SHP77 treated with DMSO at 0.1 percent for 48 hours (cell line): ENCODE data around the gene PPP2R2B.

Experiments used
- DNase-seq: peaks from one replicate; lab custom pipeline; 2025; lab: John Stamatoyannopoulos, UW

Gene PPP2R2B

DNA sequence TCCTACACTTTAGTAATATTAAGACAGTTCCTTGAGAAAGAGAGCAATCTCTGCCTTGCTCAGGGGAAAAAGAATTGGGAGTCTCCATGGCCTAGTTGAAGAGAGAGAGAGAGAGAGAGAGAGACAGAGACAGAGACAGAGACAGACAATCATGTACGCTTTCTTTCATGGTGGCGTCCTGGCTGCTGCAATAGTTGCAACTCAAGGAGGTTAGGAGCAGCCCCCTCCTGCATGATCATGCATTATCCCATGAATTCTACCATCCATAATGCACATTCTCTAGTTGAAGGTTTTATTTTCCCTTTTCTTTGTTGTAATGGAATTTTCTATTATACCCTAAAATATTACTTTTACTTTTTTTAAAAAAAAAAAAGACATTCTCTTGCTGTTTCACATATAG is 50.7 kb downstream of the PPP2R2B start:
- no peak for DNase-seq

DNA sequence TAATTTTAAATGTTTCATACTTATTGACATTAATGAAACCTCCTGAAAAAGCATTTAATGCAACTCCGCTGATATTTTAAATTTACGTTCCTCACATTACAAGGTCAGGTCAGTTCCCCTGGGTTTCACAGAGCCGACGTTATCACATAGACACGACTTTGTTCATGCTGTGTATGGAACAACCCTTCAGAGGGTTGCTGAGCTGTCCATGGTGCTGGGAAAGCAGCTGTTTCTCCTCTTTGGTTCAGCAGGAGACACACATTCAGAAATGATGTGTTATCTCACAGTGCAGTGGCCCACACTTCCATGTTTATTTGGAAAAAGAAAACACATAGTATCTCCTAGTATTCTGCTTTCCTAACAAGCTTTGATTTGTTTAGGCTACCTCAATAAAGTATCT is 53.5 kb downstream of the PPP2R2B start:
- DNase-seq: no peak

DNA sequence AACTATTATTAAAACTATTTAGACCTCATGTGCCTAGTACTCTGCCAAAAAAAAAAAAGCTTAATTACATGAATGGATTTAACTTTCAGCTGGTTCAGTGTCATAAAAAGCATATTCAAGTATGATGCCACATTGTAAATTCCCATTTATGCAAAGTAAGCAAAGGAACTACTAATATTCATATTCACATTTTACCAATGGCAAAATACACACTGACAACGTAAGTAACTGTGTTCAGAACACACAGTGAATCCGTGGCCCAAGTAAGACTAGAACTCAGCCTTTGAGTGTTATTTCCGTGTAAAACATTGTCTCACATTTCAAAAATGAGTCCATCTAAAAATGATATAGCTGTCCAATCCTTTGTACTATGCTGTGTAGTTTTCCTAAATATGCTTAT is 56.8 kb downstream of the PPP2R2B start:
- no peak for DNase-seq

DNA sequence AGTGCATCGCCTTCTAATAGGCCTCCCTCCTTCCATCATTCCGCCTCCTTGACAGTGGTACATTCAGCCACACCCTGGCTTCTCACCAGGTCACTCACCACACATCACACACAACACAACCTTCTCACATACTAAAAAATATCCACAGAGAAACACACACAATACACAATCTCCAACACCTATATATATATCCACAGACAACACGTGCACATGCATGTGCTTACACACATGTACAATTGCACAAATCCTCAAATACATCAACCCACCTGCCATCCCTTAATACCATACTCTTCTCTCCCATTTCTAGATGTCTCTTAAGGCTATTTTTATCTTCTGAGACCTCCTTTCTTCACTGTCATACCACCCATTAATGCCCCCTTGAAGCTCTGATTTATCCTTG is 57.6 kb downstream of the PPP2R2B start:
- no peak for DNase-seq

DNA sequence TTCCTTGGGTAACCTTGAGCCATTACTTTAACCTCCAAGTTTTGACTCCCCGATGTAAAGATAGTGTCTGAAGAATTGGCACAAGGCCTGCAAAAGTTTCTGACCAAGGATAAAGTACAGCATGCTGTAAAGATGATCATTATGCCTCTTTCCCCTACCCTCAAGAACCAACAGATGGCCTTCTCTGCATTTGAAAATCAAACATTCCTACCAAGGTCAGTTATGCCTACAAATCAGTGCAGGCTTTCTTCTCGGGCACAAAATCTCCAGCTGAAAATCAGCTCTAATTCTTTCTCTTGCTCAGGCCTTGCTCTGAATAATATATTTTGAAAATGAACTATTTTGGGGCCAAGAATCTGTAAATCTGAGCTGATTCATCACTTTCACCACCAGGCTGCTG is 59.7 kb downstream of the PPP2R2B start:
- no peak for DNase-seq

DNA sequence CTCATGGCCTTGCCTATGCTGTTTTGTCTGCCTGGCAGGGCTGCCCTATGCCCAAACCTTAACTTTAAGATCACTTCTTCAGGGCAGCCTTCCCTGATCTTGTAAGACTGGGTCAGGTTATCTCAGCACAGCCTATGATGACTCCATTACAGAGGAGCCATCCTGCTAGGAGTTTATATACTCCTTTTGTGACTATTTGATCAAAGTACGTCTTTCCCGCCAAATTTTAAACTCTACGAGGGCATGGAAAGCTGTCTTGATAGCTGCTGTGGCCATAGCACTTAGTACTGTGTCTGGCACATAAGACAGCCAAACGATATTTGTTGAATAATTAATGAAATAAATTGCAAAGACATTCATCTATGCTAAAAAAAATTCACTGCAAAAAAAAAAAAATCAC is 60.6 kb downstream of the PPP2R2B start:
- no peak for DNase-seq

DNA sequence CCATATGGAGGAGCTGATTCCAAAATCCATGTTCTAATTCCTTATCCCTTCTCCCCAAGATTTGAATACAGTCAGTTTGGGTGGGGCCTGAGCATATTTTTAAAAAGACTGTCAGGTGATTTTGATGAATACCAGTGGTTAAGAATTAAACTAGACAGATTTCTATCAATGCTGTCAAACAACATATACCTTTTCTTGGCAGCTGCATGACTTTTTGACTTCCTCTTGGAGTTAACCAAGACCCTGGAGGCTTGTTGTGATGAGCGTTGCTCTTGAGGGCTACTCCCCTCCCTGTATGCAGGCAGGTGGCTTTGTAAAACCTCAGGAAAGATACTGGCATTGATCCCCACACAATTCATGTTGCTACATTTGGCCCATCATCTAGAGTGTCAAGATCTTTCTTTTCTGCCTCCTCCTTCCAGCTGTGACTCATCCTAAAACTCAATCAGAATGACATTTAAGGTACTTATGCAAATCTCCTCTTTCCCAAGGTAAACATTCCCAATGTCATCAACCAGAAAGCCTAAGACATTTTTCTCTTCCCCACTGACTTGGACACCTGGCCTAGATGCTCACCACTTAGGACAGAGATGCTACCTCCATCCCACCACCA is 61.7 kb downstream of the PPP2R2B start:
- no peak for DNase-seq

DNA sequence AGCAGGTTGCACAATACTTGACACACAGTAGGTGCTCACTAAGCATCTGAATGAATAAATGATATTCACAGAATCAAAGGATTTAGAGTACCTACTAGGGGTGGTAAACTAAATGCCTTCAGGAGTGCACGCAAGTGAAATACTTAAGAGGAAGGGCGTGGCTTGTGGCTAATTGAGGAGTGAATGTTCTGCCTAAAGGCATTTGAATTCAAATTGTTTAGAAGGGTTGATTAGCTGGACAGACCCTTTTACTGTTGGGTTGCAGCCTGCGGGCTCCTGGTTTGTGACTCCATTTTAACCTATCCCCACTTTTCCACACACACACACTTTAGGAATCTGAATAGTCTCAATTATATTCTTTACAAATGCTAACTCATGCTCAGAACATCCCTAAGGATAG is 63.1 kb downstream of the PPP2R2B start:
- no peak for DNase-seq

DNA sequence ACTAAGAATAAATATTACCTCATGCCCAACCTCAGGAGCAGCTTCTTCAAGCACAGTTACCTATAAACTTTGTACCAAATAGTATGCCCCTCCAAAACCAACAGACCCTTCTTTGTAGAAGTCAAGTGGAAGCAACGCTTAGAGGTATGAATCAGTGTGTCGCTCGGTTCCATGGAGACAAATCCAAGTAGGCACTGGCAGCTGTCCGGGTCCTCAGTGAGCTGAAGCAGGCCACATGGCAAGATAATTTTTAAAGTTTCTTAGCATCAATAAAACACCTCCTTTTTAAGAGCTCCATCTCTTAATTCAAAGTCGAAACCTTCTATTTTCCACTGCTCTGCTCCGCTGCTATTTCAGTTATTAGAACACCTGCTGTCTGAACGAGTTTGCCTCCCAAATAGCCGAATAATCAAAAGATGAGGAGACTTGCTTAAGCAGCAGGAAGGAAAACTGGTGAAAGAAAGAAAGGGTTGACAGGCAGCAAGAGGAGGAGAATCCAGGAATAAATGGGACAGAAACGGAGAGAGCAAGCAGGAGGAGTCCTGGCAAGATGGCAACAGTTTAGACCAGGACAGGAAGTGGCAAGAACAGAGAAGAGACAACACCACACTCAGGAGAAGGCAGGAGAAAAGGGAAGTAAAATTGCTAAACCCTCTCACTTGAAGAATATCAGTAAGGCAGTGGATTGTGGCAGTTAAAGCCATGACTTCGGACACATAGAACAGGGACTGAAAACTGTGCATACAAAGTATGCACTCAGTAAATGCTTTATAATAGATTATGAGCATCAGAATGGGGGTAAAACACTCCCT is 65.0 kb downstream of the PPP2R2B start:
- no peak for DNase-seq

DNA sequence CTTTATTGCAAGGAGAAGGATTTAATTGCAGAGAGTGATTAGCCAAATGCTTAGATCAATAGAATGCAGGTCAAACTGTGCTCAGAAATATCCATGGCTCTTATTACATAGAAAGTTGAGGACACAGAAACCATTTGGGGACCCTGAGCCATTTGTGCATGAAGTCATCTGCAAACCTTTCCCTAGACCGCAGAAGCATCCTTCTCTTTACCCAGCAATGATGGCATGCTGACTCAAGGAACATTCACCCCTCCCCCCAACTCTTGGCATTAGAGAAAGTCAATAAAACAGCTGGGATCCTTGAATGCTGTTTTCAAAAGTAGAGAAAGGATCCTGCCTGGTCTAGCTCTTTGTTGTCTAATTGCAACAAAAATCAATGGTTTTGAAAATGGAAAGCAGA is 73.5 kb downstream of the PPP2R2B start:
- DNase-seq: no peak

DNA sequence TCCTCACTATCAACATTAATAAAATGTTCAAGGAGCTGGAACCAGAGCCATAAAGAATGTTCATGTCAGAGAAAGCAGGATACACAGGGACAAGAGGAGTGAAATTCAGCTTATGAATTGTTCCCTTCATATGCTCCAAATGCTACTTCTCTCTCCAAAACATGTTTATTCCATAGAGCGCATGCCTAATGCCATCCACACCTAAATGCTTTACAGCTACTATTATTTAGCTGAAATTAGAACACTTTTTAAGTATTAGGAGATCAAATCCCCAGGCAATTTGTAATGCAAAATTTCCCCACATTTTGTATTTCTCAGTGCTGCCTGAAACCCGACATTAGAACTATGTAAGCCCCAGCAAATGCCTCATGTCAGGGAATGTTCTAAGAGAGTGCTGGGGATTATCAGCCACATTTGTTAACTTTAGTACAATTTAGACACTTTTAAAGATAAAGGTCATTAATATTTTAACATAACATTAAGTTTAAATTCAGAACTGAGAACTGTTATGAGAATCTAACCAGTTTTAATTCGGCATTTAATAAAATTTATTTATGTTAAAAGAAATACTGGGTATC is 75.5 kb downstream of the PPP2R2B start:
- no peak for DNase-seq

DNA sequence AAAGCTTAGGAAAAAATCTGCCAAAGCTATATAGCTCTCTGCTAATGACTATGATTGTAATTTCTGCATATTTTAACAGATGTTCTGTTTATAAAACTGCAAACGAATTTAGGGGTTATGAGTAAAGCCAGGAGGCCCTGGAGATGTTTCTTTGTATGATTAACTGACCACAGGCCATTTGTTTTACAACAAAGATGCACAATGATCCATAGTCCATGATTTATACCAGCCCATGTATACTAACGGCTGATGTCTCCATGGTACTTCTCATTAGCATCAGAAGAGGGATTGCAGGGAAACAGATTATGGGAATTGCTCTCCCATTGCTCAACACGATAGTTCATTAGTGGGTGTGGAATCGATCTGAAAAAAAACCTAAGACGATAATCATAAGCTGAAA is 78.9 kb downstream of the PPP2R2B start:
- no peak for DNase-seq

DNA sequence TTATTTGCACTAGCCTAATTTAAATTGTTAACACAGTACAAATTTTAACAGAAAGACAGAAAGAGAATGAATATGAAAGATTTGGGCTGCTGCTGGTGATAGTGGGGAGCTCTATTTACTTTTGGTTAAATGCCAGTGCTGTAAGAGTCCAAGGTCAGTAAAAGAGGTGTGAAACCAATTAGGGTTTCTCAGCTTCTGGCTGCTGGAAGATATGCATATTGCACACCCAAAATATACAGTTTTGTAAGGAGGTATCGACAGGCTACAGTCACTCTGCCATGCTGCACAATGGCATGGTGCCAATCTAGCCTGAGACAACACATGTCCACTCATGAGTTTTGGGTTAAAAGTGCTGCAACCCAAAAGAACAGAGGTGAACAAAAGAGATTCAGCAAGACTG is 79.3 kb downstream of the PPP2R2B start:
- DNase-seq: no peak

DNA sequence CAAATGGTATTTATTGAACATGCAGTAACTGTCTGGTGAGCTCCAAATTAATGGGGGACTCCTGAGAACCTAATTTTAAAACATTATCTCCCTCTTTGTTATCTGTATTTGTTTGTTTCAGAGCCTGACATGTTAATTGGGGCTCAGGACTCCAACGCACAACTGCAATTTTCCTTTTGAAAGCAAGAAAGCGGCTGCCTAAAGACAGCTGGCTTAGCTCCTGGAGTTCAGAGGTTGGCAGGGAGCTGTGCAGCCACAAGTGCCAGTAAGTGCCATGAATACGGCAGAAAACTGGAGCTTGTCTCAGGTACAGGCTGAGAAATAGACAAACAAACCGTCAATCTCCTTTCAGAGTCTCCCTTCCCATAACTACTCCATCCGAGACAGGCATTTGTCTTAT is 80.9 kb downstream of the PPP2R2B start:
- no peak for DNase-seq

DNA sequence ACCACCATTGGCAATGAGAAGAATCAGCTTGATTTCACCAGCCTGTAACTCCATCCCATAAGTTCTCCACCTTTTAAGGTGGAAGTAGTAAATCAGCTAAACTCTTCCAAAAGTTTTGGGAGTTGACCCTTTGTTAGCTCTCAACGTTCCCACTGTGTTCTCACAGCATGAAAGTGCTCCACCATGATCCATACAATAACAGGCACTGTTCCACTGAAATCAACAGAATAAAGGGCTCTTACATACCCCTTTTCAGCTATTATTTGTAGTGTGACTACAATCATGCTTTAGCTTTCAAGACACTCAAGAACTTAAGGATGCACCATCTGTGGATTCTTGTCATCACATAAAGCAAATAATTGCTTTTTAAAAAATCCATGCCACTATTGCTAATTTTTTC is 81.6 kb downstream of the PPP2R2B start:
- no peak for DNase-seq

DNA sequence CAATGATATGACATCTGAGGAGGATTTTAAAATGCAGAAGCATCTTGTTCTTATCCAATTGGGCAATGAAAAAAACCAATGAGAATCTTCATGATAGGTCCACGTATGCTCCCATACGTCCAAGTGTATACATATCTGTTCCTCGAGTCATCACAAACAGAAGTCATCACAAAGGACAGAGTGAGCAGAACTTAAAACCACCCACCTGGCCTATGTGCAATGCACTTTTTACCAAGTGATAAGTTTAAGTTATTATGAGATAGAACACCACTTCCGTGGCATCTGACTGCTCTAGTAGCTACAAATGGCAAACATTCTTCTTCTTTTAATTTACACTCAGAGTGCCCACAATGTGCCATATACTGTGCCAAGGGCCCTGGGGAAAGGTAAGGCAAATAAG is 82.4 kb downstream of the PPP2R2B start:
- no peak for DNase-seq

DNA sequence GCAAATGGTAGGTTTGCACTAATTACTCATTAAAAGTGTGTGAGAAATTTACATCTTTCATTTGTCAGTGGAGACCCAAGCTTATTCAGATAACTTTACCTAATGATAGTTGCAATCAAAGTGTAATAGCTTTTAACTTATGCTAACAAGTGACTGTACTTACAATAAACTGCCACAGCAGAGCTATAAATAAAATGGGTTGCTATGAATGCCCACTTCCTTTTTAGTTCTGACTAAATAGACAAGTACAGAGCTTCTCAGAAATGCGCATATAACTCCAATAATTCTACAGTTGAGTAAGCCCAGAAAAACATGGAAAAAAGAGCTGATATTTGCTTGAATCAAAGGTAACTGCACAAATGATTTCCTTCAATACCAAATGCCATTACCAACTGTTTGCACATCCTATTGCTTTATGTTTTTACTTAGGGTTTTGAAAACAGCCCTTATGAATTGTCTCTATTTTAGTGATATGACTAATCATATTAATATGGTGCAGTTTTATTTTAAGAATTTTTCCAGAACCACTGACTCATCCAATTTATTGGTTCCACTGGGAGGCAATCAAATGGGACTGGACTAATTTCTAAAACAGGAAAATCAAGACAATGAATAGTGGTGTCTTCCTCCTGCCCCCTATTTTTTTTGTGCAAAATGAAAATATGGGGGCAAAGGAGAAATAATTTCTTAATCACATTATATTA is 84.1 kb downstream of the PPP2R2B start:
- no peak for DNase-seq

DNA sequence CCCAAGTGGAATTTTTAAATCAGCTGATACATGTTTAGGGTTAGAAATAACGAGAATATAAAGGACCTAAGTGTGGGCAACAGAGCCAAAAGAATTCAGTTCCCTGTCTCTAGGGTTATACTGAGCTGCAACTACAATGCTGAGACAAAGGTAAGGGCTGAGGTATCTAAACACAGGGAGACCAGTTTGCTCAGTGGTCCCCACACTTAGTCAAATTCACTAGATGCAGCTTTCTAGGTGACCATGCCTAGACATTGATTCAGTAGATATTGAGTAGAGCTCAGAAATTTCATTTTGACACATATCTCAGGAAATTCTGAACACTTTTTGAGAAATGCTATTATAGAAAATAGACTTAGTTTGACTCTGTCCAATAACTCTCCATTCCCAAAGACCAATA is 84.8 kb downstream of the PPP2R2B start:
- DNase-seq: no peak

DNA sequence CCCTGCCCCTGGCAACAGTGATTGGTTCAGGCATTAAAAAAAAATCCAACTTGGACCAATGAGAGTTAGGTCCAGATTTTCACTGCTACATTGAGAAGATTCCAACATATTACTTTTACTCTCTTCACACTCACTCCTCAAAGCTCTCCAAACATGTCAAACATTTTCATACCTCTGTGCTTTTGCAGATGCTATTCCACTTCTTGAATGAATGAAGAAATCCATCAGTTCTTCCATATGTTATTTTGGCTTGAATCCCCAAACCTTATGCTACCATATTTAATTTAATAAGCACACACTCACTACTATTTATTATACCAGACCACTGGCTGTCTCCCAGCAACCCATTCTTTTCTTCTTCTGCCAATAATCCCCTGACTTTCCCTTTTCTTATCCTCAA is 87.1 kb downstream of the PPP2R2B start:
- no peak for DNase-seq

DNA sequence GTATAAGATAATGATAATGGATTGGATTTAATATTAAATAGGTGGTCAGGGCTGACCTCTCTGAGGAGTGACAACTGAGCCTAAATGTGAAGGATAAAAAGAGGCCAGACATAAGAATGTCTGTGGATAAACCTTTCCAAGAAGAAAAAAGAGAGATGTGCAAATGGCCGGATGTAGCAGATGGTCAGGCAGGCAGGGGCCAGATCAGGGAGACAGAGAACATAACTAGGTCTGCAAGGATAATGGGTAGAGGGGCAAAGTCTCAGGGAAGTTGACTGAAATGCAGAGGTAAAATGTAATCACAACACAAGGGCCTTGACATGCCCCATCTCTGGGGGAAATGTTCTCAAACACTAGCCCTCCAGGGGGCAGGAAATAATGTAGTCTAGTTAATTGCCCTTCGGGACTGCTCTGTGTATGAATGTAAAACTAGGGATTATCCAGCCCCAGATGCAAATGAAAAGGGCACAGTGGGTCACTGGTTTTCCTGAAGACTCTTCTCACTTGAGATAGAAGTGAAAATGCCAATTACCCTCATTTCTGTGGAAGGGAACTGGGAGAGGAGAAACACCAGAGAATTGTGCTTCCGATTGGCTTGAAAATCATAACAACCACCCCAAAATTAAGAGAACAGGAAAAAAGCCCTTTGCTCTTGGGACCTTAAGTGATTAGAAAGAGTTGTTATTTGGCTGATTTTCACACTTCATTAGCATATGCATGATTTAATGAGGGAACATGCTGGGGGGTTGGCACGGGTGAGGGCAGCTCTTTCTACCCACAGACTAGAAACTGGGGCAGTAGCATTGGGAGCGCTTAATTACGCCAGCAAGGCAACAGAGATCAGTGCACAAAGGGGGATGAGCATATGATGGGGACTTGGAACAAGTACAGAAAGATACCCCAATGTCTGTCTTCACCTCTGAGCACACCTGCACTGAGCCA is 88.6 kb downstream of the PPP2R2B start:
- DNase-seq: no peak

DNA sequence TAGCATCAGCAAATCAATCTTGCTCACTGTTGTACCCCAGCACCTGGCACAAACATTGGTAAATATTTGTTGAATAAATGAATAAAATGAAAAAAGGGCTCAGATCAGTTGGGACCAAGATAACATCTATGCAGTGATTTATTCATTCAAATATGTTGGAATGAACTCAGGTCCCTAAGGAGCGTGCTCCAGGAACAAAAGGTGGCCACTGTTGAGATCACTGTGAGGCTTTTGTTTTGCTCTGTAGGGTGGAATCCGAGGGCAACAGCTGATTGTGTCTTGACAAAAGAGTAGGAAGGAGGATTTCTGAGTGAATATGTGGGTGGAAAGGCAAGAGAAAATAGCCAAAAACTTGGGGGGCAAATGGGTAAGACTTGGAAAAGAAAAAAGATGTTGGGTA is 89.7 kb downstream of the PPP2R2B start:
- no peak for DNase-seq

DNA sequence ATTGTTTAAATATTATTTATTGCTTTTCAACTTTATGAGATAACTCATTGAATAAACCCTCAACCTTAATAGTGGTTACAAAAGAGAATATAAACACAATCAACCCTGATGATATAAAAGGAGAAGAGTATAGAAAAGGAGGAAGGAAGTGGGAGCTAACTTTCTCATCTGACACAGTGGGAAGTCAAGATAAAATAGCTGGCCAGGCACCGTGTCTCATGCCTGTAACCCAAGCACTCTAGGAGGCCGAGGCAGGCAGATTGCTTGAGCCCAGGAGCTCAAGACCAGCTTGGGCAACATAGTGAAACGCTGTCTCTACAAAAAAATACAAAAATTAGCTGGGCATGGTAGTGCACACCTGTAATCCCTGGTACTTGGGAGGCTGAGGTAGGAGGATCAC is 93.5 kb downstream of the PPP2R2B start:
- DNase-seq: no peak
